H1 (cell line): ENCODE results near the gene KATNBL1. TPM values are rescaled to one million over a fixed set of nuclear protein-coding genes. Genes with fewer than 3 reads are reported as not detected.

Experiments
- CTCF ChIA-PET: fragments of 300-600 bp; sonication (Branson Sonifier 250); formaldehyde crosslinking; loops from one replicate; lab custom pipeline; 2021; ENCODE audit not compliant: partially characterized antibody; lab: Charles Lee
- POLR2A ChIA-PET: fragments of 300-600 bp; sonication (Branson Sonifier 250); formaldehyde crosslinking; loops from one replicate; lab custom pipeline; 2021; ENCODE audit warnings: inconsistent platforms; ENCODE audit not compliant: partially characterized antibody; lab: Charles Lee
- DNase-seq, 2 experiments: peaks; one replicate each; pipeline versions ENCODE4 v3.0.0 to v3.0.0-alpha.2; 2010 to 2022; ENCODE audit warnings: low spot score in 2 of 2, low read depth in 1 of 2, mixed read lengths in 1 of 2
- FAIRE-seq: peaks from 2 replicates; lab custom pipeline; 2011; peaks lifted over from hg19 to GRCh38; lab: Jason Lieb, UNC
- H2AFZ ChIP-seq: 2 replicates; pipeline ENCODE4 v1.8.1; 2012; ENCODE audit warnings: low read length, inconsistent platforms
- H2AK5ac ChIP-seq: 2 replicates; pipeline ENCODE4 v1.6.1; 2013; ENCODE audit warnings: low read depth, low read length
- H2BK120ac ChIP-seq: replicated peaks from 2 replicates; pipeline ENCODE3; 2013; ENCODE audit warnings: low read depth, low read length, inconsistent platforms
- H2BK12ac ChIP-seq: 2 replicates; pipeline ENCODE4 v1.6.1; 2013; ENCODE audit warnings: low read depth, low read length
- H2BK15ac ChIP-seq: 2 replicates; pipeline ENCODE4 v1.6.1; 2013; ENCODE audit warnings: low read length
- H2BK20ac ChIP-seq: 2 replicates; pipeline ENCODE4 v1.6.1; 2013; ENCODE audit warnings: low read length
- H2BK5ac ChIP-seq: 2 replicates; pipeline ENCODE4 v1.6.1; 2013; ENCODE audit warnings: low read depth, low read length
- H3K14ac ChIP-seq: 2 replicates; pipeline ENCODE4 v1.6.1; 2013; ENCODE audit warnings: inconsistent platforms; ENCODE audit not compliant: insufficient read length
- H3K18ac ChIP-seq: 2 replicates; pipeline ENCODE4 v1.6.1; 2013; ENCODE audit warnings: low read length; ENCODE audit errors: extremely low read depth
- H3K23ac ChIP-seq: 2 replicates; pipeline ENCODE4 v1.6.1; 2013; ENCODE audit warnings: inconsistent platforms; ENCODE audit not compliant: insufficient read length
- H3K23me2 ChIP-seq: 2 replicates; pipeline ENCODE4 v1.6.1; 2013; ENCODE audit warnings: low read depth, low read length
- H3K27ac ChIP-seq: 2 replicates; pipeline ENCODE4 v1.6.1; 2011; ENCODE audit warnings: low read depth, low read length, inconsistent platforms
- H3K27me3 ChIP-seq, 4 experiments: replicated peaks in 1 of 4; 1 replicate in 1 of 4; 2 replicates in 3 of 4; pipeline versions ENCODE4 v1.6.1 to v1.8.1; 2011 to 2013; ENCODE audit warnings: low read length in 3 of 4, mild to moderate bottlenecking in 3 of 4, inconsistent platforms in 2 of 4, mixed read lengths in 2 of 4, moderate library complexity in 1 of 4; ENCODE audit not compliant: control insufficient read depth in 3 of 4, insufficient read depth in 3 of 4; ENCODE audit errors: extremely low read depth in 1 of 4
- H3K36me3 ChIP-seq, 4 experiments: 2 replicates each; pipeline versions ENCODE4 v1.6.1 to v1.8.1; 2011 to 2013; ENCODE audit warnings: mild to moderate bottlenecking in 4 of 4, low read length in 3 of 4, moderate library complexity in 2 of 4, control low read depth in 1 of 4, inconsistent platforms in 1 of 4; ENCODE audit not compliant: insufficient read depth in 4 of 4, control insufficient read depth in 2 of 4
- H3K4ac ChIP-seq: replicated peaks from 2 replicates; pipeline ENCODE3; 2013; ENCODE audit warnings: low read length, low read depth, mixed read lengths, inconsistent platforms; ENCODE audit not compliant: insufficient read length
- H3K4me1 ChIP-seq, 4 experiments: replicated peaks in 1 of 4; 1 replicate in 1 of 4; 2 replicates in 3 of 4; pipeline versions ENCODE4 v1.6.1 to v1.8.1; 2011 to 2013; ENCODE audit warnings: low read length in 3 of 4, inconsistent platforms in 2 of 4, mixed read lengths in 1 of 4; ENCODE audit not compliant: insufficient read depth in 4 of 4, control insufficient read depth in 3 of 4
- H3K4me2 ChIP-seq, 2 experiments: 2 replicates each; pipeline versions ENCODE4 v1.6.1 to v1.8.1; 2011 to 2013; ENCODE audit warnings: low read depth in 2 of 2, low read length in 2 of 2, control low read depth in 1 of 2, inconsistent platforms in 1 of 2, mild to moderate bottlenecking in 1 of 2; ENCODE audit not compliant: insufficient read depth in 1 of 2
- H3K4me3 ChIP-seq, 4 experiments: fragments of 200-600, 300-600 bp in 1 of 4; sonication (generic), shearing (Covaris generic), sonication (Bioruptor Twin) in 1 of 4; 2 replicates each; pipeline versions ENCODE4 v1.5.1 to v1.8.1; 2011 to 2016; ENCODE audit warnings: low read length in 4 of 4, low read depth in 3 of 4, control low read depth in 2 of 4, inconsistent platforms in 2 of 4, mild to moderate bottlenecking in 2 of 4, mixed read lengths in 1 of 4, moderate library complexity in 1 of 4; ENCODE audit not compliant: insufficient read depth in 2 of 4; ENCODE audit errors: extremely low read depth in 1 of 4
- H3K56ac ChIP-seq: replicated peaks from 2 replicates; pipeline ENCODE3; 2013; ENCODE audit warnings: low read depth, mild to moderate bottlenecking, mixed read lengths, low read length, inconsistent platforms; ENCODE audit not compliant: insufficient read length
- H3K79me1 ChIP-seq: 2 replicates; pipeline ENCODE4 v1.6.1; 2013; ENCODE audit warnings: low read depth, low read length, control low read depth
- H3K79me2 ChIP-seq, 2 experiments: 2 replicates each; pipeline versions ENCODE4 v1.6.1 to v1.8.1; 2012 to 2013; ENCODE audit warnings: low read length in 2 of 2, mild to moderate bottlenecking in 2 of 2, inconsistent platforms in 1 of 2; ENCODE audit not compliant: insufficient read depth in 2 of 2, control insufficient read depth in 1 of 2
- H3K9ac ChIP-seq, 4 experiments: replicated peaks in 1 of 4; 1 replicate in 1 of 4; 2 replicates in 3 of 4; pipeline versions ENCODE4 v1.6.1 to v1.8.1; 2011 to 2013; ENCODE audit warnings: low read depth in 3 of 4, low read length in 3 of 4, control low read depth in 2 of 4, mild to moderate bottlenecking in 2 of 4, moderate library complexity in 2 of 4, inconsistent platforms in 1 of 4; ENCODE audit errors: extremely low read depth in 1 of 4
- H3K9me3 ChIP-seq, 2 experiments: 2 replicates each; pipeline versions ENCODE4 v1.6.1 to v1.8.1; 2012 to 2013; ENCODE audit warnings: mild to moderate bottlenecking in 2 of 2, moderate library complexity in 2 of 2, control low read depth in 1 of 2, inconsistent platforms in 1 of 2, low read depth in 1 of 2, low read length in 1 of 2, mixed read lengths in 1 of 2; ENCODE audit not compliant: insufficient read depth in 2 of 2
- H4K20me1 ChIP-seq, 2 experiments: replicated peaks in 1 of 2; 2 replicates each; pipeline versions ENCODE3 to v1.8.1; 2011 to 2013; ENCODE audit warnings: inconsistent platforms in 2 of 2, low read length in 2 of 2, mild to moderate bottlenecking in 1 of 2; ENCODE audit not compliant: insufficient read depth in 2 of 2, control insufficient read depth in 1 of 2
- H4K5ac ChIP-seq: 2 replicates; pipeline ENCODE4 v1.6.1; 2013; ENCODE audit warnings: low read length, low read depth, mixed read lengths, inconsistent platforms; ENCODE audit not compliant: insufficient read length
- H4K8ac ChIP-seq: 2 replicates; pipeline ENCODE4 v1.8.0; 2013; ENCODE audit warnings: mild to moderate bottlenecking, moderate library complexity, low read length, inconsistent platforms; ENCODE audit not compliant: insufficient read depth; ENCODE audit errors: extremely low read depth
- H4K91ac ChIP-seq: replicated peaks from 2 replicates; pipeline ENCODE3; 2013; ENCODE audit warnings: low read length, mixed read lengths, inconsistent platforms; ENCODE audit not compliant: insufficient read length
- ASH2L ChIP-seq: fragments of 200-600, 300-600 bp; sonication (generic); IDR thresholded peaks from one replicate; pipeline ENCODE4 v1.7.1; 2017; ENCODE audit warnings: low read length
- BRCA1 ChIP-seq: IDR thresholded peaks from 2 replicates; pipeline ENCODE4 v1.6.1; 2012; ENCODE audit warnings: low read depth, low read length, improper control_type of control experiment
- CBX5 ChIP-seq: fragments of 300-800, 300-1000 bp; sonication (generic); IDR thresholded peaks from 2 replicates; pipeline ENCODE4 v1.7.1; 2016; ENCODE audit warnings: antibody characterized with exemption, low read length, low read depth
- CHD1 ChIP-seq: IDR thresholded peaks from 2 replicates; pipeline ENCODE4 v1.6.1; 2012; ENCODE audit warnings: low read depth, low read length, improper control_type of control experiment
- CTBP2 ChIP-seq: IDR thresholded peaks from 2 replicates; pipeline ENCODE4 v1.7.0; 2011; ENCODE audit warnings: borderline replicate concordance, mild to moderate bottlenecking, moderate library complexity, mixed read lengths, low read length; ENCODE audit not compliant: insufficient read depth, insufficient read length
- JUN ChIP-seq: IDR thresholded peaks from 2 replicates; pipeline ENCODE4 v1.6.1; 2011; ENCODE audit warnings: low read depth, mild to moderate bottlenecking, improper control_type of control experiment, low read length
- KDM5A ChIP-seq: fragments of 200-600 bp; IDR thresholded peaks from 2 replicates; pipeline ENCODE4 v1.7.1; 2012; ENCODE audit warnings: mild to moderate bottlenecking, low read length, inconsistent platforms, mixed read lengths
- POU5F1 ChIP-seq: IDR thresholded peaks from 2 replicates; pipeline ENCODE4 v1.6.1; 2011; ENCODE audit warnings: low read depth, mild to moderate bottlenecking, low read length, moderate library complexity
- RBBP5 ChIP-seq: IDR thresholded peaks from 2 replicates; pipeline ENCODE4 v1.7.1; 2012; ENCODE audit warnings: low read depth, mild to moderate bottlenecking, inconsistent platforms, low read length, moderate library complexity, borderline replicate concordance
- SAP30 ChIP-seq: fragments of 300-600 bp; sonication (generic); IDR thresholded peaks from 2 replicates; pipeline ENCODE4 v1.7.1; 2012; ENCODE audit warnings: low read length, moderate library complexity, mild to moderate bottlenecking, inconsistent platforms; ENCODE audit not compliant: insufficient read depth, insufficient replicate concordance
- SIN3A ChIP-seq, 2 experiments: IDR thresholded peaks in 1 of 2; conservative IDR thresholded peaks in 1 of 2; 2 replicates each; pipeline ENCODE4 v1.6.1; 2011 to 2012; ENCODE audit warnings: low read length in 2 of 2, improper control_type of control experiment in 1 of 2, low read depth in 1 of 2, mild to moderate bottlenecking in 1 of 2
- SRF ChIP-seq: IDR thresholded peaks from 2 replicates; pipeline ENCODE4 v1.6.1; 2011; ENCODE audit warnings: mild to moderate bottlenecking, low read depth, low read length, moderate library complexity
- SUZ12 ChIP-seq: fragments of 200-600 bp; sonication (generic); IDR thresholded peaks from 2 replicates; pipeline ENCODE4 v1.6.1; 2012; ENCODE audit warnings: mild to moderate bottlenecking, inconsistent platforms, low read length, moderate library complexity, mixed read lengths
- TAF1 ChIP-seq: IDR thresholded peaks from 2 replicates; pipeline ENCODE4 v1.6.1; 2011; ENCODE audit warnings: mild to moderate bottlenecking, low read depth, low read length
- WGBS, 2 experiments: shearing (Covaris generic) in 1 of 2; methylation state at CpG; one replicate each; pipeline versions ENCODE4 v1.1.6 to v1.1.7; 2013 to 2015; ENCODE audit warnings: low lambda C conversion rate in 2 of 2, mixed read lengths in 2 of 2, inconsistent platforms in 1 of 2, low coverage in 1 of 2, missing lambda C conversion rate in 1 of 2; ENCODE audit not compliant: insufficient replicate concordance in 2 of 2, insufficient coverage in 1 of 2, insufficient read length in 1 of 2; ENCODE audit errors: extremely low coverage in 1 of 2, missing lambda C conversion rate in 1 of 2; 5-methylcytosine and 5-hydroxymethylcytosine counted together
- polyA plus RNA-seq, 7 experiments: library from polyadenylated mRNA; depleted of rRNA in 3 of 7; stranded (reverse) in 5 of 7; unstranded in 2 of 7; fragments of >200 nt in 5 of 7; fragments of 200-250 nt in 2 of 7; gene quantifications; 1 replicate in 5 of 7; 2 replicates in 1 of 7; 4 replicates in 1 of 7; pipeline versions ENCODE4 v1.2.1 to v1.2.3, GENCODE V29; 2011 to 2013; ENCODE audit warnings: missing spikeins in 2 of 7, mixed read lengths in 2 of 7
- total RNA-seq: library from RNA; stranded (reverse); fragmentation: NEBNext Ultra II Directional; extraction: Animal tissue kit (Norgen Biotek cat#: 25700); gene quantifications from 2 replicates; pipeline ENCODE4 v1.2.1, GENCODE V29; 2021

Gene KATNBL1
- total and polyA plus RNA-seq, 2 of the 8 experiments (the other 6 are each of a cell fraction or from before 2014, with no cell fraction given): 14.2 to 51.4 TPM

DNA sequence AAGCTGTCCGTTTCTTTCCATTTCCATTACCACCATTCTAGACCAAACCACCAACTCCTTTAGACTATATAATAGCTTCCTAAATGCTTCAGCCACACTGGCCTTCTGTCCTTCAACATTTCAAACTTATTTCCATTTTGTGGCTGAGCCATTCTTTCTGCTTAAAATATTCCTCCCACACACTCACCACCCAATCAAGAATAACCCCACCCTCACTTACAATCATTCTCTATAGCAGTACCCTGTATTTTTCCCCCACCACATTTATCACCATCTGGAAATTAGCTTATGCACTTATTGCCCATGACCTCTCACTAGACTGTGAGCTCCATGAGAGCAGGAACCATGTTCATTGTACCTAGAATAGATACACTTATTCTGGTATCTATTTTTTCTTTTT is 6.6 kb downstream of the KATNBL1 start:
- no peak overlapping the region for H3K4ac ChIP-seq
- H2BK20ac ChIP-seq: no peak overlapping the region
- no peak overlapping the region for H3K14ac ChIP-seq
- no peak overlapping the region for H2BK120ac ChIP-seq
- FAIRE-seq (no peak), DNase-seq (no peak)
- WGBS, 2 experiments: 80% methylated on average over 1 of the region's 1 CpG; no CpG with 5 or more reads in 1 of the 2 experiments
- no peaks in the 10 kb centered on the region; the same call in 1 of the 2 replicates for H3K23me2 ChIP-seq
- H2BK5ac ChIP-seq: no peak overlapping the region
- H3K79me2 ChIP-seq: peaks cover 10 to 88% of the 10 kb centered on the region in 2 experiments
- H3K9me3 ChIP-seq: no peaks in the 10 kb centered on the region; a peak in 1 of 4 replicates
- H3K27ac ChIP-seq: no peak overlapping the region
- no peak overlapping the region for H4K5ac ChIP-seq
- no peak overlapping the region for H4K8ac ChIP-seq
- no peak overlapping the region for H4K91ac ChIP-seq
- POLR2A ChIA-PET: interaction anchor here (0.5 kb wide), 1 partner anchor 11 kb away, joined by 3 read pairs; no protein-coding TSS in a partner anchor
- H3K4me2 ChIP-seq: no peak overlapping the region
- peaks cover 0 to 2% (median 0%) of the 10 kb centered on the region in 4 experiments; a peak in 1 of 7 replicates for H3K4me1 ChIP-seq
- H4K20me1 ChIP-seq: no peaks in the 10 kb centered on the region
- no peaks in the 10 kb centered on the region; the same call in 1 of the 2 replicates for H3K79me1 ChIP-seq
- H2AK5ac ChIP-seq: no peak overlapping the region
- no peak overlapping the region for H3K9ac ChIP-seq
- H3K56ac ChIP-seq: no peak overlapping the region
- no peak overlapping the region for H3K18ac ChIP-seq
- H3K23ac ChIP-seq: no peak overlapping the region
- H2BK12ac ChIP-seq: no peak overlapping the region
- no peak overlapping the region for H2AFZ ChIP-seq
- no peaks in the 10 kb centered on the region; a peak in 3 of 8 replicates for H3K36me3 ChIP-seq
- H2BK15ac ChIP-seq: no peak overlapping the region
- no peak overlapping the region for H3K4me3 ChIP-seq
- no peaks in the 10 kb centered on the region for H3K27me3 ChIP-seq
- CTCF ChIA-PET: interaction anchor here (0.6 to 1.5 kb wide), 4 partner anchors 10 to 93 kb away, joined by 3 to 5 read pairs (median 4); no protein-coding TSS in a partner anchor
- no peak for TF ChIP-seq SUZ12
- TF ChIP-seq CBX5: no peak
- no peak for TF ChIP-seq SIN3A (conservative IDR thresholded peaks at IDR 0.05 in 1 of 2, IDR thresholded peaks at IDR 0.05 in 1 of 2; ENCODE audit: low read depth in 1 of 2, low read length in 2 of 2)
- TF ChIP-seq POU5F1: no peak
- TF ChIP-seq TAF1: no peak
- TF ChIP-seq RBBP5: no peak
- no peak for TF ChIP-seq BRCA1
- TF ChIP-seq SAP30: no peak
- TF ChIP-seq CTBP2: no peak
- no peak for TF ChIP-seq JUN
- no peak for TF ChIP-seq SRF
- no peak for TF ChIP-seq KDM5A
- TF ChIP-seq ASH2L: no peak
- no peak for TF ChIP-seq CHD1
